PFSK-1 (cell line): Measurements from ENCODE around the gene CHST11.

ENCODE experiments used
- TAF1 ChIP-seq: IDR thresholded peaks from 2 replicates; pipeline ENCODE4 v1.6.1; 2012; ENCODE audit warnings: low read length, control low read depth, borderline replicate concordance; ENCODE audit not compliant: insufficient read depth
- TF ChIP-seq, protein P1 (sequence below), 2 experiments: IDR thresholded peaks; 2 replicates each; pipeline versions ENCODE4 v1.6.1 to v1.8.0; 2011 to 2012; ENCODE audit warnings: low read depth in 2 of 2, low read length in 2 of 2, control low read depth in 1 of 2, inconsistent platforms in 1 of 2, mild to moderate bottlenecking in 1 of 2, moderate library complexity in 1 of 2; ENCODE audit not compliant: insufficient read depth in 1 of 2

DNA sequence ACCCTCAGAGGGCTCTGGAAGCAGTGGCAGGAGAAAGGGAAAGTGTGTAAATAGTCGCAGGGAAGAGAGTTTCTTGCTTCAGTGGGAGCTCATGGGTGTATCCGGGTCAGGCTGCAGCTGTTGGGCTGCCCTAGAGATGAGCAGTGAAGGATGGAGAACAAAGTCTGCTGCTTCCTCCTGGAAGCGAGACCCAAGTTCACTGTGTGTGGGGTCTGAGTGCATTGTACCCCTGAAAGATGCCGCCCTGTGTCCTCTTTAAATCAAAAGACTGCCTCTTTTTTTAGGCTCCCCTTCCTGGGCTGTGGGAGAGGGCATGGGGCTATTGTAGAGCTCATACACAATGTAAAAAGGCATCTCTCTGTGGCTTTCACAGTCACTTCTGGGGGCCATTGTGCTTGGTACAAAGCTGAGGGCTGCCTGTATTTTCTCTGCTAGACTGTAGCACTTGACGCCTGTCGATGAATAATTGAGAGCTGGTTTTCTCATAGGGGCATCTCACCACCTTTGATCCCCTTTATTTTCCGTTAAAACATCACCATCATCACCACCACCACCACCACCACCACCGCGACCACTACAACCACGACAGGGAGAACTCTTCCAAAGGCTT, 16.7 kb downstream of the CHST11 start:
- TF ChIP-seq, protein P1, sequence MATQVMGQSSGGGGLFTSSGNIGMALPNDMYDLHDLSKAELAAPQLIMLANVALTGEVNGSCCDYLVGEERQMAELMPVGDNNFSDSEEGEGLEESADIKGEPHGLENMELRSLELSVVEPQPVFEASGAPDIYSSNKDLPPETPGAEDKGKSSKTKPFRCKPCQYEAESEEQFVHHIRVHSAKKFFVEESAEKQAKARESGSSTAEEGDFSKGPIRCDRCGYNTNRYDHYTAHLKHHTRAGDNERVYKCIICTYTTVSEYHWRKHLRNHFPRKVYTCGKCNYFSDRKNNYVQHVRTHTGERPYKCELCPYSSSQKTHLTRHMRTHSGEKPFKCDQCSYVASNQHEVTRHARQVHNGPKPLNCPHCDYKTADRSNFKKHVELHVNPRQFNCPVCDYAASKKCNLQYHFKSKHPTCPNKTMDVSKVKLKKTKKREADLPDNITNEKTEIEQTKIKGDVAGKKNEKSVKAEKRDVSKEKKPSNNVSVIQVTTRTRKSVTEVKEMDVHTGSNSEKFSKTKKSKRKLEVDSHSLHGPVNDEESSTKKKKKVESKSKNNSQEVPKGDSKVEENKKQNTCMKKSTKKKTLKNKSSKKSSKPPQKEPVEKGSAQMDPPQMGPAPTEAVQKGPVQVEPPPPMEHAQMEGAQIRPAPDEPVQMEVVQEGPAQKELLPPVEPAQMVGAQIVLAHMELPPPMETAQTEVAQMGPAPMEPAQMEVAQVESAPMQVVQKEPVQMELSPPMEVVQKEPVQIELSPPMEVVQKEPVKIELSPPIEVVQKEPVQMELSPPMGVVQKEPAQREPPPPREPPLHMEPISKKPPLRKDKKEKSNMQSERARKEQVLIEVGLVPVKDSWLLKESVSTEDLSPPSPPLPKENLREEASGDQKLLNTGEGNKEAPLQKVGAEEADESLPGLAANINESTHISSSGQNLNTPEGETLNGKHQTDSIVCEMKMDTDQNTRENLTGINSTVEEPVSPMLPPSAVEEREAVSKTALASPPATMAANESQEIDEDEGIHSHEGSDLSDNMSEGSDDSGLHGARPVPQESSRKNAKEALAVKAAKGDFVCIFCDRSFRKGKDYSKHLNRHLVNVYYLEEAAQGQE (IDR thresholded peaks at IDR 0.05; ENCODE audit: insufficient read depth in 1 of 2, low read depth in 2 of 2, low read length in 2 of 2): no peak
- no peak for TF ChIP-seq TAF1
